Stimulated activated CD4-positive, alpha-beta T cell treated with anti-CD3 and anti-CD28 coated beads, TNF-alpha, amount 100 ng/mL, for 24 hours (primary cell): ENCODE data around the gene LCE1F.

Source experiments
- DNase-seq, 3 experiments: peaks; one replicate each; pipeline ENCODE4 v3.0.0-alpha.2; 2020; ENCODE audit warnings: low read depth in 3 of 3

The LCE1F gene, protein sequence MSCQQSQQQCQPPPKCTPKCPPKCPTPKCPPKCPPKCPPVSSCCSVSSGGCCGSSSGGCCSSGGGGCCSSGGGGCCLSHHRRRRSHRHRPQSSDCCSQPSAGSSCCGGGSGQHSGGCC

DNA sequence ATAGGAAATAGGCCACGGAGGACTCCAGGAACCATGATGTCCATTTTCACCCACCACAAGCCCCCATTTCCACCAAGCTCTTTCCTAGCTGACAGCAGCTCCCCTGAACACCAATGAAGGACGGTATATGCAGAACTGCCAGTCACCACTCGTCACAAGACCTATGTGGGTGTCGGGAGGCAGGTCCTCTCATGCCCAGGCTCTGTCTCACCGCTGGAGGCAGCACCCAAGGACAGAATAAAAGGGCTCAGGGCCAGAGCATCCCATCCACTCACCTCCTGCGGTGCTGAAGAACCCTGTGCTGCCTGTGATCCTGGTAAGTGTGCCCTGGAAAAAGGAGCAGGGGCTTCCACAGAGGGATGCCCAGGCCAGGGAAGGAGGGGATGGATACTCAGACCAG is at the start of gene LCE1F:
TSS of gene LCE1F (plus strand) at position 266 of the 400 bp plus-strand sequence. CDS start 1,232 bp downstream, outside the sequence.
- no peak for DNase-seq

DNA sequence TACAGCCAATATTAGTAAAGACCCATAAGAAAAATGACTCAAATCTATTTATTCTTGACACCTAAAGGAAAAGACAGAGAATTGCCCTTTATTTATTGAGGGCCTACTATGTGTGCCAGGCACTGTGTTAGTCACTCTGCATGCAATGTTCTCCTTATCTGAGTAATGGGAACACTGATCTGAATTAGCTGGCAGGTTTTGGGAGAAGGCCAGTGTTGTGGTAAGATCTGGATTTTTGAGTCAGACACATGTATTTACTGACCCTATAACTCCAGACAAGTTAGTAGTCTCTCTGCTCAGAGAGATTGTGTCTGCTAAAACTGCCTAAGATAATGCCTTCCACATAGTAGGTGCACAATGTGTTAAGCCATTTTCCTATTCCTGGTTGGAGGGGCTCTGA is 49.7 kb upstream of the LCE1F start:
- DNase-seq: no peak

DNA sequence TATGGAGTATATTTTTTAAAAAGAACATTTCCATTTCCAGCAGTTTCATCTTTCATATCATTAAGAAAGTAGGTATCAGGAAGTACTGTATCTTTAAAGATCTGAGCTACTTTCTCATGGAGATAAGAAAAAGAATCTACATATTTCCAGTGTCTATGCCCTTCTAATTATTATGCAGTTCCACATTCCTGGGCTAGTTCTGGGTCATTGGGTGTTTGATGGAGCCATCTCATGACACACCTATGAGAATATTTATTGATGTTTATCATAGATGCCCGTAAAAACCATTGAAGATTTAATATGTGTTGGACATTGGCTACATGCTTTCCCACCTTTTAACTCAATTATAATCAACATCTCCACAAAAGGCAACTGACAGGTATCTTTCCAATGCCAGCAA is 46.0 kb upstream of the LCE1F start:
- DNase-seq: no peak

DNA sequence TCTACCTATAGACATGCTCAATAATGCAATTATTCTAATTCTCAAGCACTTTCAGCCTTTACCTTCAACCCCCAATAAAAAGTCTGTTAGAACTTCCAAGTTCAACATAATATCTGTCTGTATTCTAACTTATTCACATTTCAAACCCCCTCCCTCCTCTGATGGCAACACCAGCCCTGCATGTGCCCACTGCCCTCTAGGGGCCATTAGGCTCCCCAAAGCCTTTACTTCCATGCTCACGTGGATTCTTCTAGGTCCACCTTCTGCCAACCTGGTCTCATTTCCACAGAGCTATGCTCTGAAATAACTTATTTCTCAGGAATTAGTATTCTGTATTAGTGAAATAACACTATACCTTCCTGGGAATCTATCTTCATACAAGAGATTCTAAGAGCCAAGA is 39.3 kb upstream of the LCE1F start:
- no peak for DNase-seq

DNA sequence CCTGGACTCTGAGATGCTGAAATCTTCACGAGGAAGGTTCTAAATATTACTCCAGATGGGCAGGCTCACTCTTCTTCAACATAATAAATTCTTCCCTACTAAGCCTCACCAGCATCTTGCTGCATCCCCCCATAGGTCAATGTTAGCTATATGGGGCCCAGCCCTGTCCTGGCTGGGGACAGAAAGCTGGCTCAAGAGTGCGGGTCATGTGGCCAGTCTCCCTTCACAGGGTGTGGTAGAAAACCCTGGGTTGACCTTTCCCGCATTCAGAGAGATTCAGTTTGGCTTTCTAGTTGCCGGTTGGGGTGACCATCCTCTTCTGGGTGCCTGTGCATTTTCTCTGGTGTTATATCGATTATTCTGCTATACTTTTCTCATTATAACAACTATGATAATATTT is 36.9 kb upstream of the LCE1F start:
- no peak for DNase-seq

DNA sequence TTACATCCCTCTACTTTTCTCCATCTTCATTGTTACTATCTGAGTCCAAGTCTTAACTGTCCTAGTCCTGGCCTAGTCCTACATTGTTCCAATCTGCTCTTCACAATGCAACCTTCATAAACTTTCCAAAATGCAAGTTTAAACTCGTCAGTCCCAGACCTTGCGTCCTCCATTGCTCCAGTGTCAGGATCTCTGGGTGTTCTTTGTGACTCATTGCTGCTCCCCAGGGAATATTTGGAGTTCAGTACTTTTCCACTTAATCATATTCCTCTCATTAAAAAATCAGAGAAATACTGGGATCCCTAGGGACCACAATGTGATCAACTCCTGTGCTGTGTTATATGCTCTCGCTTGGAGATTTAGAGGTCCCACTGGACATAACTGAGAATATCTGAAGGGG is 35.1 kb upstream of the LCE1F start:
- DNase-seq: no peak

DNA sequence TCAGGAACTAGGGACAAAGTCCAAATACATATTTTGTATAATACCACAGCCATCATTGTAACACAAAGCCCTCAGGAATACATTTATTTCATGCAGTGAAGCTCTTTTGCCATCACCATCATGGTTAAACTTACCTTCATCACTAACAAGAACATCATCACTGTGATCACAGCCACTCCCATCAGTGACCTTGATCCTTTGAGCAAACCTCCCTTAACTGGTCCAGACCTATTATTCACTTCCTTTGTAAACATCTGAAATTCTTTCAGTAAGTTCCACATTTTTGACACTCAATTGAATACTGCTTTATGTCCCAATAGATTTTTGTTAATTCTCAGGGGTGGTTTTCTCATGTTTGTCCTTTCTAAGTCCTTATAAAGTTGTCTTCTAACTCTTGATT is 33.3 kb upstream of the LCE1F start:
- DNase-seq: no peak

DNA sequence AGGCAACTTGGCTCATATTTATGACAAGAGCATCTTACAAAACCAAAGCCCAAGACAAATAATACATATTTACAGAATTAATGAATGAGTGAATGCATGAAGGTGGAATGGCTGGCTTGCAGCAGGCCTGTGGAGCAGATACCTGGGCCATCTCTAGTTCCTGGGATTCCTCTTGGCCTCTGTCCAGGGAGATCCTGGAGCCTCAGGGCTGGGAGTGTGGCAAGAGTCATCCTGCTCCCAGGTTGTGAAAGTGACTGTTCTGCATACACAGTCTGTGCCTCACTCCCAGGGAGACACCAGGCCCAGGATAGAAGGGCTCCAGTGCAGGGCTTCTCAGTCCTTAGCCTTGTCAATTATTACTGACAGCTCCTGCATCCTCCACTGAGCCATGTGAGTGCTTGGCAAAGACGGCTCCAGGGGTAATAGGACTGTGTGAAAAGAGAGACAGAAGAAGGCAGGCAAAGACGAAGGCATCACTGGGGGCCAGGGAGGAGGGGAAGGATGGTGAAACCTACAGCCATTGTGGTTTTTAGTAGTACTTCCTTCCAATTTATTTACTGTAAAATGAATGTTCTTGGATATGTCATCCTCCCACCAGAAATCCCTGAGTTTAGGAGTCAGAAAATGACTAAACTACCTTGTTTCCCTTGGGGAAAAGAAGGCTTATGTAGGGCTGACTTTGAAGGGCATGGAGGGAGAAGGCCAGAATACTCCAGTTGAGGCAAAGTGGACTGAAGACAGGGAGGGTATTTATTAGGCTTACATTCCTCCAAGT is 31.4 kb upstream of the LCE1F start:
- no peak for DNase-seq

DNA sequence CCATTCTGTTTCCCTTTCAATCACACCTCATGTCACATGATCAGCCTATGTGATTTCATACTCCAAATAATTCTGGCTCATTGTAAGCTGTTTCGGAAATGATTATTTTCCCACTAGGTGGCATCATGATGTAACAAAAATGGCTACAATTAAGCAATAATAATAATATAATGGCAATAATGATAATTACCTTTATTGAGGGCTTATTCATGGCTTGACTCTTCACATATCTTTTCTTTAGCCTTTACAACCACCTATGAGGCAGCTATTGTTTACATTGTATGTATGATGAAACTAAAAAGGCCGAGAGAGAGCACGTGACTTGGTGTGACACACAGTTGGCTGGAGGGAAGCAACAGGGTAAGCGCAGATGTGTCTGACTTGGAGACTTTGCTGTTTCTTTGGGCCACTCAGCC is 29.6 kb upstream of the LCE1F start:
- DNase-seq: no peak

DNA sequence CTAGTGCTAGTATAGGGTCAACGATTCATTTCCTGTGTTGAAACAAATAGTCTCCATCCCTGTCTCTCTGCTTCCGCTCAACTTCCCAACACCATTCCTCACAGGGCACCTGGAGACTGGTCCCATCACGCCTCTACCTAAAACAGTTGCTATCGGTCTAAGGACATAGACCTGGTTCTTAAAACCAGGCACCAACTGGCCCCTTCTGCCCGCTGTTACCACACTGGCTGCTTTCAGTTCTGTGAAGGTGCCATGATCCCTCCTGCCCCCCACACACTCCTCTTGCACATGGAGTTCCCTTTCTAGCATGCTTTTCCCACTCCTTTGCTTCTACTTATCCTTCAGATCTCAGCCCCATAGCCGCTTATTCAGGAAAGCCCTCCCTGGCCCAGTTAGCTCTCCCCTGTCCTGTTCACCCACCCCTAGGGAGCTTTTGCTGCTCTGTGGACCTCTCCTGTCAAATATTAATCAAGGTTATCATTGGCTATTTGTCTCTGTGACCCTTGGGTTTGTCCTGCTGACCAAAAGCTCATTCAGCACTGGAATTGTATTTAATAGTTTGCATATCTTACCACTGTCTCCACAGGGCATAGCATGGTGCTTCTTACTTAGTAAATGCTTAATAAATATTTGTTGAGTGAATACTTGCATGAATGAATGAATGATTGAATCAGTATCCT is 29.0 kb upstream of the LCE1F start:
- DNase-seq: no peak

DNA sequence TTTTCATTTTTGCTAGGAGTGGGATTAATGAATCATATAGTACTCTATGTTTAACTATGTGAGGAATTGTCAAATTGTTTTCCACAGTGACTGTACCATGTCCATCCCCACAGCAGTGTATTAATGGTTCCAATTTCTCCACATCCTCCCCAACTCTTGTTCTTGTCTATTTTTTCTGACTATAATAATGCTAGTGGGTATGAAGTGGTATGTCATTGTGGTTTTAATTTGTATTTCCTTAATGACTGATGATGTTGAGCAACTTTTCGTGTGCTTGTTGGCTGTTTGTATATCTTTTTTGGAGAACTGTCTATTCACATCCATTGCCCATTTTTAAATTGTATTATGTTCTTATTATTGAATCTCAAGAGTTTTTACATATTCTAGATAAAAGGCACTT is 27.1 kb upstream of the LCE1F start:
- no peak for DNase-seq

DNA sequence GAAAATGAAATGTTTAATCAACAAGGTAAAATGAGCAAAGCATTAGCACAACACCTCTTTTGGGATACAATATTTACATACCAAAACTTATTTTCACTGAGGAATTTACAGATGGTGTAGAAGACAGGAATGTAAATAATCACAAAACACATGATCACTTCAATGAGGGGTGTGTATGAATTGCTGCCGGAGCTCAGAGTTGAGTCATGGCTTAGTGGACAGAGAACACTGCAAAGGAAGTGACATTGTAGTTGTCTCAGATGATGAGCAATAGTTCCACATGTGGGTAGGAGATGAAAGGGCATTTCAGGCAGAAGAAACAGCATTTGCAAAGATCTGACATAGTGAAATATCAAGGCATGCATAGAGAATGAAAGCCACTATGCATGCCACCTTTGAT is 22.7 kb upstream of the LCE1F start:
- no peak for DNase-seq

DNA sequence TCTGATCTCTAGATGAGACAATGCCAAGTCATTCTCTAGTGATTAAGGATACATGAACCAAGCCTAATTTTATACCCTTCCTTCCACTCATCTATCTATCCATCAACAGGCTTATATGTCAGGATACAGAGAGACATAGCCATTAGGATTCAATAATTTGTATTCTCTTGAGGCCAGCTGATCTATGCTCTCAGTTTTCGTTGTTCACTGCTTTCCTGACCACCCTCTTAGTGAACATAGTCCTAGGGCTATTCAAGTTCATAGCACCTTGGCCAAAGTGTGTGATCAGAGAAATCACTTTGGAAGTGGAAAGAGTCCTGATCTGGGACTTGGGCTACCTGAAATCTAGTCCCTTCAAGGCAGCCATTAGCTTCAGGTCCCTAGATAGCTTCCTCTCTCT is 21.4 kb upstream of the LCE1F start:
- no peak for DNase-seq

DNA sequence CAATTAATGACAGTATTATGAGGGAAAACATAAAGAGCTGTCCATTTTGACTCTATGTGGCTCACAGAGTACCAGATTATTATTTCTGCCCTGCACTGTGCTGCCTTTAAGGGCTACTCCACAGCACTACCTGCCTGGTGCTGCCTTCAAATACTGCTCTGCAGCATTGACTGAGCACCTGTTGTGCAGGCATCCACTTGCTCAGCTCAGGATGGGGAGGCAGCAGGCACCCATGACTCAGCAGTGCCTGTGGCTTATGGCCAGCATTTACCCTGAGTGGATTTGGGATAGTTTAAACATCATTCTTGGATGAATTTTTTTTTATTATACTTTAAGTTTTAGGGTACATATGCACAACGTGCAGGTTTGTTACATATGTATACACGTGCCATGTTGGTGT is 18.1 kb upstream of the LCE1F start:
- DNase-seq: no peak

DNA sequence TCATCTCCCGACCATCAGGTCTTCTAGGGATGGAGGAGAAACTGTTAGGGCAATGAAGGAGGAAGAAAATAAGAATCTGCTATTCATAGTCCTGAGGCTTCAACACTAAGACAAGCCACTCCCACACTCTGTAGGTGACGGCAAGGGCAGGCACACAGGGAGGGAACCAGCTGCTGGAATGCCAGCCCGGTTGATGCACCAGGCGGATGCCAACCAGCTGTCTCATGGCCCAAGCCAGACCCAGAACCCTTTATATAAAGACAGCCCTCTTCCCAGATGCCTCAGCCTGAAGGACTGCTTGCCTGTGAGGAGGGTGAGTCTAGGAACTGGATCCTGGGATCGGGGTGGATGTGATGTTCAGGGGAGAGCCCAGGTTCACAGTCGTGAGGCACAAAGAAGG is 17.2 kb upstream of the LCE1F start, which contains the start of gene KPRP:
TSS of gene KPRP (plus strand) at position 279 of the 400 bp plus-strand sequence. CDS start 1,564 bp downstream, outside the sequence.
- DNase-seq: no peak

DNA sequence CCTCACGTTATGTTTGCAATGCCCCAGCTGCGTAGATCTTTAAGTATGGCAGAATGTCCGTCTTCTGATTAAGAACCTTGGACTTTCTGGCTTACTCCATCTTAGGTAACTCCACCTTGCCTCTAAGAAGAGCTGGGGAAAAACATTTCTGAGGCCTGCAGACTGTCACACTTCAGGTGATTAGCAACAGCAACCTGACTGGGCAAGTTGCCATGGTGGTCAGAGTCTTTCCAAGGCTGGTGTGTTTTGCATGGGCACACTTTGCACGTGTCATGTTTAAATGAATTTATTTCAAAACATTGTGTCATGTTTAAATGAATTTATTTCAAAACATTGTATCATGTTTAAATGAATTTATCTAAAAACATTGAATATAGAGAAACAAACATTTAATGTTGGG is 16.3 kb upstream of the LCE1F start:
- DNase-seq: no peak

DNA sequence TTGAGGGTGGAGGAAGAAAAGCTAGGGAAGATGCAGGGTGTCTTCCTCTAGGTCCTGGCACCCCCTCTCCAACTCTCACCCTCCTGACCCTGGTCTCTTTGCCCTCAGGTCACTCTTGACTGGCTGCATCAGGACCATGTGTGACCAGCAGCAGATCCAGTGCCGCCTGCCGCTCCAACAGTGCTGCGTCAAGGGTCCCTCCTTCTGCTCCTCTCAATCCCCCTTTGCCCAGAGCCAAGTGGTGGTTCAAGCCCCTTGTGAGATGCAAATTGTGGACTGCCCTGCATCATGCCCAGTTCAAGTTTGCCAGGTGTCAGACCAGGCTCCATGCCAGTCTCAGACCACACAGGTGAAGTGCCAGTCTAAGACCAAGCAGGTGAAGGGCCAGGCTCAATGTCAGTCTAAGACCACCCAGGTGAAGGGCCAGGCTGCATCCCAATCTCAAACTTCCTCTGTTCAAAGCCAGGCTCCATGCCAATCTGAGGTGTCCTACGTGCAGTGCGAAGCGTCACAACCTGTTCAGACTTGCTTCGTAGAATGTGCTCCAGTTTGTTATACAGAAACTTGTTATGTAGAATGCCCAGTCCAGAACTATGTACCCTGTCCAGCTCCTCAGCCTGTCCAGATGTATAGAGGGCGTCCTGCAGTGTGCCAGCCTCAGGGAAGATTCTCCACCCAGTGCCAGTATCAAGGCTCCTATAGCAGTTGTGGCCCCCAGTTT is 15.3 kb upstream of the LCE1F start:
- no peak for DNase-seq

DNA sequence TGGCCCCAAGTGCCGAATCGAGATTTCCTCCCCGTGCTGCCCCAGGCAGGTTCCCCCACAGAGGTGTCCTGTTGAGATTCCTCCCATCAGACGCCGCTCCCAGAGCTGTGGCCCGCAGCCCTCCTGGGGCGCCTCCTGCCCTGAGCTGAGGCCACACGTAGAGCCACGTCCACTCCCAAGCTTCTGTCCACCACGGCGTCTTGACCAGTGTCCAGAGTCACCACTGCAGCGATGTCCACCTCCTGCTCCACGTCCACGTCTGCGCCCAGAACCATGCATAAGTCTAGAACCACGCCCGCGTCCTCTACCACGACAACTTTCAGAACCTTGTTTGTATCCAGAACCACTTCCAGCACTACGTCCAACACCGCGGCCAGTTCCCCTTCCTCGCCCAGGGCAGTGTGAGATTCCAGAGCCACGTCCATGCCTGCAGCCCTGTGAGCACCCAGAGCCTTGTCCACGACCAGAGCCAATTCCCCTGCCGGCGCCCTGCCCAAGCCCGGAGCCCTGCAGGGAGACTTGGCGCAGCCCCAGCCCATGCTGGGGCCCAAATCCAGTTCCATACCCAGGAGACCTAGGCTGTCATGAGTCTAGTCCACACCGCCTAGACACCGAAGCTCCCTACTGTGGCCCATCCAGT is 14.3 kb upstream of the LCE1F start:
- no peak for DNase-seq

DNA sequence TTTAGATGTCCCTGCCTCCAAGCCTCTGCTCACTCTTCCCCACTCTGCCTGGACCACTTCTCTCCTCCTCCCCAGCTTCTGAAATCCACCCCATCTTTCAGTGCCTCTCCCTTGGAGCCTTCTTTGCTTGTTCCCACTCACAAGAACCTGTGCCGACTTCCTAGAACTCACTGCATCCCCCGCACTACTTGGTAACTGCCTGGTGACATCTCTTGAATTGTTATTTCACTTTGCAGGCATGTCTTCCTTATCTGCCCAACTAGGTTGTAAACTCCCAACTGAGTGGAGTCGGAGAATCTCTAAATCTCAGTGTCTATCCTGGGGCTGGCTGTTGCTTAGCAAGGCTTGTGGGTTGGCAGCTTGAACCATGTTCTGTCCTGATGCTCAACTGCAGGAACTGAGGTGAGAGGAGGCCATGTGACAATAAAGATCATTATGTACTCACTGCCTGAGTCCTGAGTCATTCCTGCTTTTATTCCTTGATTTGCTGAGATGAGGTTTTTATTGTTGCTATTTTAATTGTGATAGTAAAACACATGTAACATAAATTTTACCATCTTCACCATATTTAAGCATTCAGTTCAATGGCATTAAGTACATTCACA is 13.2 kb upstream of the LCE1F start:
- no peak for DNase-seq

DNA sequence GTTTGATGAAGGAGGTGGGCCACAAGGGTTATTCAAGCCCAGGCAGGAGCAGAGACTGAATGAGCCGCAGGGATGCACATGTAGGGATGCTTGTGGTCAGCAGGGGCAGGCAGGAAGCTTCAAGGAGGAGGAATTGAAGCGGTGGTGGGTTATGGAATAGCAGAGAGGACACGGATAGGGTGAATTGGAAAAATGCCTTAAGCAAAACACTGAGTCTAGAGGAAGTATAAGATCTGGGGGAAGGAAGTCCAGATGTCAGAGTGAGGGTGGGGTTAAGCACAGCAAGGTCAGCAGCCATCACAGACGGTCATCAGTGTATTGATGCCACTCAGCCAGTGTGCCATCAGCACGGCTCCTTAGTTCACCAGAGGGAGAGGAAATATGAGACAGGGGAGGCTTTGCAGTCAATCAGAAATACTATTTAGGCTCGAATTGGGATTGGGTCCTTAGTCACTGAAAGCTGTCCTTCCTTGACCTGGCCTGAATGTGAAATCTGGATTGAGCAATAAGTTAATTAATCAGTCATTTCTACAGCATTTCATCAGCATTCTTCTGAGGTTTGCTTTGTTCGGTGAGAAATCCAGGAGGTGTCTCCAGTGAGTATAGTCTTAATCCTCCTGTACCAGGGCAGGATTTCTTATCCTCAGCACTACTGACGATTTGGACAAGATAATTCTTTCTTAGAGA is 6.0 kb upstream of the LCE1F start:
- DNase-seq: no peak

DNA sequence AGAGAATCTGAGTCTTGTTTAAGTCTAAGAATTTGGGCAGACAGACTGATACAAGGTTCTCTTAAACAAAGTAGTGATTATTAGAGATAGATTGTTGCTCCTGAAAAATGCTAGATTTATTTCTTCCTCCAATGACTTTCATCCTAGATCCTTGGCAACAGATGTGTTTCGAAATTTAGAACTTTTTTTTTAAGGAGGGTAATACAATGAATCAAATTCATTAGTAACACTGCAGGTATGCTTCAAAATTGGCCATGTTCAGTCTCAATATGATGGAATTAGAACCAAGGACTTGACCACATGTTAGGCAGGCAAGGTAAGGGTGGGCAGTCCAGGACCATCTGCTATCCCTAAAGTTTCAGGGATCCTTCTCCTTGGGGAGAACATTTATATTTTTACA is 4.5 kb upstream of the LCE1F start:
- no peak for DNase-seq
